ENCODE results near the gene TBXA2R. TPM values are rescaled to one million over a fixed set of nuclear protein-coding genes. Genes with fewer than 3 reads are reported as not detected.

The TBXA2R gene
- total RNA-seq, 2 experiments from 2014 or later: 0.47 to 0.75 TPM

GRCh38 chr19:3591876-3592613 lies 14.6 kb downstream of the TBXA2R start:
- no peaks in the 10 kb centered on the region for H3K27me3 Mint-ChIP-seq
- POLR2A ChIA-PET: interaction anchor here (1.3 kb wide), 1 partner anchor 12 kb away, joined by 3 read pairs; no protein-coding TSS in a partner anchor
- Histone ChIP-seq H3K36me3 (ENCODE audit: insufficient read depth, low read length) (no peaks in the 10 kb centered on the region), H3K4me1 (ENCODE audit: insufficient read depth, low read length) (no peaks in the 10 kb centered on the region), H3K4me3 (ENCODE audit: low read length) (no peak overlapping the region), H3K27me3 (ENCODE audit: control insufficient read depth in 1 of 2, insufficient read depth in 2 of 2, low read length in 2 of 2) (no peaks in the 10 kb centered on the region), H3K27ac (ENCODE audit: low read depth in 1 of 2, low read length in 2 of 2) (no peak overlapping the region), H3K9me3 (ENCODE audit: control insufficient read depth in 1 of 2, insufficient read depth in 1 of 2, low read length in 2 of 2) (no peaks in the 10 kb centered on the region)
- ATAC-seq (ENCODE audit: poor library complexity): no peak
- TF ChIP-seq CTCF (IDR thresholded peaks at IDR 0.05): no peak
- CTCF ChIA-PET: interaction anchor here (1.9 kb wide), 1 partner anchor 47 kb away, joined by 6 read pairs; no protein-coding TSS in a partner anchor
- H3K36me3 Mint-ChIP-seq (ENCODE audit: low read depth): no peaks in the 10 kb centered on the region
- H3K27ac Mint-ChIP-seq: no peak overlapping the region
- no peak overlapping the region for H3K4me3 Mint-ChIP-seq
- H3K4me1 Mint-ChIP-seq (ENCODE audit: low read depth): no peaks in the 10 kb centered on the region
- DNase-seq: no peak
- intact Hi-C loops (cut with DNase I, micrococcal nuclease): loop anchor here in 1 of 2 experiments (10.0 kb wide), 1 partner anchor 253 kb away; no protein-coding TSS in a partner anchor
- no peaks in the 10 kb centered on the region for H3K9me3 Mint-ChIP-seq

GRCh38 chr19:3590991-3591659 lies 15.6 kb downstream of the TBXA2R start:
- Mint-ChIP-seq H3K27me3 (no peaks in the 10 kb centered on the region), H3K4me3 (no peak overlapping the region), H3K36me3 (ENCODE audit: low read depth) (no peaks in the 10 kb centered on the region), H3K9me3 (no peaks in the 10 kb centered on the region), H3K4me1 (ENCODE audit: low read depth) (no peaks in the 10 kb centered on the region), H3K27ac (no peak overlapping the region)
- TF ChIP-seq CTCF (IDR thresholded peaks at IDR 0.05): no peak
- Histone ChIP-seq H3K27ac (ENCODE audit: low read depth in 1 of 2, low read length in 2 of 2) (no peak overlapping the region), H3K9me3 (ENCODE audit: control insufficient read depth in 1 of 2, insufficient read depth in 1 of 2, low read length in 2 of 2) (no peaks in the 10 kb centered on the region), H3K27me3 (ENCODE audit: control insufficient read depth in 1 of 2, insufficient read depth in 2 of 2, low read length in 2 of 2) (no peaks in the 10 kb centered on the region), H3K36me3 (ENCODE audit: insufficient read depth, low read length) (no peaks in the 10 kb centered on the region), H3K4me3 (ENCODE audit: low read length) (no peak overlapping the region), H3K4me1 (ENCODE audit: insufficient read depth, low read length) (peaks cover 2% of the 10 kb centered on the region)
- CTCF ChIA-PET: interaction anchor here (1.9 kb wide), 1 partner anchor 46 kb away, joined by 6 read pairs; no protein-coding TSS in a partner anchor
- ATAC-seq (ENCODE audit: poor library complexity) (no peak), DNase-seq (no peak)
- intact Hi-C loops (cut with DNase I, micrococcal nuclease): loop anchor here in 1 of 2 experiments (10.0 kb wide), 1 partner anchor 254 kb away; no protein-coding TSS in a partner anchor
- POLR2A ChIA-PET: interaction anchor here (0.6 to 1.3 kb wide), 2 partner anchors 13 to 113 kb away, joined by 3 read pairs; no protein-coding TSS in a partner anchor

- no peak for TF ChIP-seq CTCF (IDR thresholded peaks at IDR 0.05)
- Histone ChIP-seq H3K9me3 (ENCODE audit: control insufficient read depth in 1 of 2, insufficient read depth in 1 of 2, low read length in 2 of 2) (no peaks in the 10 kb centered on the region), H3K36me3 (ENCODE audit: insufficient read depth, low read length) (no peaks in the 10 kb centered on the region), H3K27ac (ENCODE audit: low read depth in 1 of 2, low read length in 2 of 2) (no peak overlapping the region), H3K27me3 (ENCODE audit: control insufficient read depth in 1 of 2, insufficient read depth in 2 of 2, low read length in 2 of 2) (no peaks in the 10 kb centered on the region), H3K4me1 (ENCODE audit: insufficient read depth, low read length) (peaks cover 11% of the 10 kb centered on the region), H3K4me3 (ENCODE audit: low read length) (no peak overlapping the region)
- DNase-seq (no peak), ATAC-seq (ENCODE audit: poor library complexity) (no peak)
- Mint-ChIP-seq H3K27ac (no peak overlapping the region), H3K27me3 (no peaks in the 10 kb centered on the region), H3K9me3 (no peaks in the 10 kb centered on the region), H3K4me1 (ENCODE audit: low read depth) (no peaks in the 10 kb centered on the region), H3K36me3 (ENCODE audit: low read depth) (no peaks in the 10 kb centered on the region), H3K4me3 (no peak overlapping the region)
- CTCF ChIA-PET: no interaction called here
- intact Hi-C loops (cut with DNase I, micrococcal nuclease): loop anchor here in 1 of 2 experiments (5.0 to 10.0 kb wide), 3 partner anchors 43 to 255 kb away; partner anchors contain the start of gene TJP3
- POLR2A ChIA-PET: interaction anchor here (0.6 kb wide), 2 partner anchors 15 to 53 kb away, joined by 3 to 4 read pairs; no protein-coding TSS in a partner anchor
Observed at GRCh38 chr19:3589949-3590348, 16.7 kb downstream of the TBXA2R start.

Measured in CD4-positive, alpha-beta T cell (primary cell).